ENCODE measurements around the gene ANKRD40CL. TPM values are rescaled to one million over a fixed set of nuclear protein-coding genes. Genes with fewer than 3 reads are reported as not detected.

ANKRD40CL gene
- total and polyA plus RNA-seq, 7 donors = not detected

DNA sequence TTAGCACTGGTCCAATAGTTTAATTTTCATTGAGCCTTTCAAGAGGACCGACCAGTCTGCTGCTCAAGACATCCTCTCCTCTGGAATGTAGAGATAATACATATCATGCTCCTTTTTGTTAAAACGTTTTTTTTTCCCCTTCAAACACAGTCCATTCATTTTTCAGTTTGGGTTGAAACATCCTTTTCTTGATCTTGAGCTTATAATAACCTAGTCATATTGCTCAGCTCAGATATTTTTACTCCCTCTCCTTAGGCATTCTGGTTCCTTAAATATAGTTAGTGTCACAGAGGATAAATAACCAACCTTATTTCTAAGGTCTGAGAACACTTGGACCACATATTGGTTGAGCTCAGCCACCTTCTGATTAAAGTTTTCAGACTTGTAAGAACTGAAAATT, 12.8 kb downstream of the ANKRD40CL start:
- Histone ChIP-seq H3K9me3 (no peaks in the 10 kb centered on the region), H3K27ac (no peak overlapping the region), H3K4me3 (no peak overlapping the region), H3K36me3 (ENCODE audit: insufficient read depth in 1 of 2, low read depth in 1 of 2) (peaks cover 4 to 70% of the 10 kb centered on the region in 2 donors), H3K27me3 (ENCODE audit: insufficient read depth in 3 of 3, low read length in 2 of 3) (no peaks in the 10 kb centered on the region), H3K4me1 (no peaks in the 10 kb centered on the region)
- TF ChIP-seq, protein P1, sequence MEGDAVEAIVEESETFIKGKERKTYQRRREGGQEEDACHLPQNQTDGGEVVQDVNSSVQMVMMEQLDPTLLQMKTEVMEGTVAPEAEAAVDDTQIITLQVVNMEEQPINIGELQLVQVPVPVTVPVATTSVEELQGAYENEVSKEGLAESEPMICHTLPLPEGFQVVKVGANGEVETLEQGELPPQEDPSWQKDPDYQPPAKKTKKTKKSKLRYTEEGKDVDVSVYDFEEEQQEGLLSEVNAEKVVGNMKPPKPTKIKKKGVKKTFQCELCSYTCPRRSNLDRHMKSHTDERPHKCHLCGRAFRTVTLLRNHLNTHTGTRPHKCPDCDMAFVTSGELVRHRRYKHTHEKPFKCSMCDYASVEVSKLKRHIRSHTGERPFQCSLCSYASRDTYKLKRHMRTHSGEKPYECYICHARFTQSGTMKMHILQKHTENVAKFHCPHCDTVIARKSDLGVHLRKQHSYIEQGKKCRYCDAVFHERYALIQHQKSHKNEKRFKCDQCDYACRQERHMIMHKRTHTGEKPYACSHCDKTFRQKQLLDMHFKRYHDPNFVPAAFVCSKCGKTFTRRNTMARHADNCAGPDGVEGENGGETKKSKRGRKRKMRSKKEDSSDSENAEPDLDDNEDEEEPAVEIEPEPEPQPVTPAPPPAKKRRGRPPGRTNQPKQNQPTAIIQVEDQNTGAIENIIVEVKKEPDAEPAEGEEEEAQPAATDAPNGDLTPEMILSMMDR (IDR thresholded peaks at IDR 0.05) = no peak
- 61 to 72% (median 70%) methylated on average over 2 of the region's 2 CpGs for WGBS, 3 donors
- ATAC-seq = no peak
- DNase-seq = no peak
- intact Hi-C loops (cut with DNase I) = loop anchor here (10.0 kb wide), 2 partner anchors 220 to 230 kb away; no protein-coding TSS in a partner anchor

DNA sequence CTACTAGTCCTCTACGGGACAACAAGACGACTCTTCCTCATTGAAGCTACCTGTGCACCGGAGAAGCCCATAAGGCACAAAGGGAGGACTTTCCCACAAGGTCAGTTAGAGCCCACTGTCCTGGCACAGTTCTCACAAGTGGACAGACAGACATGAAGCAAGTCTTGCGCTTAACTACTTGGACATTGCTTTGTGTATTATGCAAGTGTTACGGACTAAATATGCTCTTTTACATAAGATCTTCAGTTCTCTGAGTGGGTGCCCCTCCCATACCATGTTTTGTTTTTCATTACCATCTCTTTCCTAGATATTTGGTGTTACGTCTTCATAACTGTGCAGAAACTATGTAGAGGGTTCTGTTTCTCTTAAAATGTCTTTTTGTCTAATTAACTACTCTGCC, 18.1 kb downstream of the ANKRD40CL start:
- peaks cover 7 to 100% of the 10 kb centered on the region in 2 donors for H3K36me3 ChIP-seq (ENCODE audit: insufficient read depth in 1 of 2, low read depth in 1 of 2)
- intact Hi-C loops (cut with DNase I) = no loop called here

DNA sequence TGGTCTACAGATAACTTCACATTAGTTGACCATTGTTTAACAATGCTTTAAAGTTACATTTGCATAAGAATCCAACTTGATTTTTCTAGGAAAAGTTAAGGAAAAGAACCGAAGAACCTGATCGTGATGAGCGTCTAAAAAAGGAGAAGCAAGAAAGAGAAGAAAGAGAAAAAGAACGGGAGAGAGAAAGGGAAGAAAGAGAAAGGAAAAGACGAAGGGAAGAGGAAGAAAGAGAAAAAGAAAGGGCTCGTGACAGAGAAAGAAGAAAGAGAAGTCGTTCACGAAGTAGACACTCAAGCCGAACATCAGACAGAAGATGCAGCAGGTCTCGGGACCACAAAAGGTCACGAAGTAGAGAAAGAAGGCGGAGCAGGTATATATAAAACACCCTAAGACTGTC, 21.7 kb downstream of the ANKRD40CL start:
- ATAC-seq = no peak
- Histone ChIP-seq H3K27me3 (ENCODE audit: insufficient read depth in 3 of 3, low read length in 2 of 3) (no peaks in the 10 kb centered on the region), H3K9me3 (no peaks in the 10 kb centered on the region), H3K36me3 (ENCODE audit: insufficient read depth in 1 of 2, low read depth in 1 of 2) (peaks cover 16 to 100% of the 10 kb centered on the region in 2 donors), H3K4me3 (no peak overlapping the region), H3K4me1 (no peaks in the 10 kb centered on the region), H3K27ac (no peak overlapping the region)
- WGBS, 3 donors = 90 to 94% (median 90%) methylated on average over 12 of the region's 12 CpGs
- intact Hi-C loops (cut with DNase I) = no loop called here
- TF ChIP-seq, protein P1 (IDR thresholded peaks at IDR 0.05) = no peak
- DNase-seq = no peak

More for the DNA sequence above, 18.1 kb downstream of the ANKRD40CL start:
- WGBS, 3 donors = 88 to 89% (median 89%) methylated on average over 6 of the region's 6 CpGs
- ATAC-seq (peak in 2 of 4 donors; percentile 8 to 34), DNase-seq (no peak)
- Histone ChIP-seq H3K4me1 (no peaks in the 10 kb centered on the region), H3K27me3 (ENCODE audit: insufficient read depth in 3 of 3, low read length in 2 of 3) (no peaks in the 10 kb centered on the region), H3K27ac (no peak overlapping the region), H3K4me3 (no peak overlapping the region), H3K9me3 (no peaks in the 10 kb centered on the region)
- TF ChIP-seq, protein P1 (IDR thresholded peaks at IDR 0.05) = no peak

- intact Hi-C loops (cut with DNase I) = no loop called here
- Histone ChIP-seq H3K9me3 (no peaks in the 10 kb centered on the region), H3K36me3 (ENCODE audit: insufficient read depth in 1 of 2, low read depth in 1 of 2) (peaks cover 11 to 70% of the 10 kb centered on the region in 2 donors), H3K27me3 (ENCODE audit: insufficient read depth in 3 of 3, low read length in 2 of 3) (no peaks in the 10 kb centered on the region), H3K4me1 (peaks cover 11% of the 10 kb centered on the region), H3K4me3 (no peak overlapping the region), H3K27ac (no peak overlapping the region)
- WGBS, 3 donors = 35 to 60% (median 38%) methylated on average over 2 of the region's 2 CpGs
- TF ChIP-seq, protein P1 (IDR thresholded peaks at IDR 0.05) = no peak
- ATAC-seq (no peak), DNase-seq (no peak)
Measured at GRCh38 chr17:50739098-50739497, 28.2 kb downstream of the ANKRD40CL start.

- H3K36me3 ChIP-seq (ENCODE audit: insufficient read depth in 1 of 2, low read depth in 1 of 2) = peaks cover 9 to 51% of the 10 kb centered on the region in 2 donors
- intact Hi-C loops (cut with DNase I) = no loop called here
- no peaks in the 10 kb centered on the region for H3K9me3 ChIP-seq
- TF ChIP-seq, protein P1 (IDR thresholded peaks at IDR 0.05) = no peak
- DNase-seq (no peak), ATAC-seq (peak; percentile 25 to 43 (median 34))
- no peaks in the 10 kb centered on the region for H3K27me3 ChIP-seq (ENCODE audit: insufficient read depth in 3 of 3, low read length in 2 of 3)
- H3K27ac ChIP-seq = no peak overlapping the region
- 85 to 95% (median 86%) methylated on average over 2 of the region's 2 CpGs for WGBS, 3 donors
- H3K4me3 ChIP-seq = no peak overlapping the region
- H3K4me1 ChIP-seq = peaks cover 11% of the 10 kb centered on the region
Measured at GRCh38 chr17:50737118-50737698, 30.1 kb downstream of the ANKRD40CL start.
